ENCODE data around the gene MYRIP.

GRCh38 chr3:40228792-40229350, 419.5 kb downstream of the MYRIP start:
- TF ChIP-seq EZH2 (IDR thresholded peaks at IDR 0.05; ENCODE audit: borderline replicate concordance, low read length) (no peak), CTCF (IDR thresholded peaks at IDR 0.05; ENCODE audit: low read length) (no peak)

Data from OCI-LY1 (cell line).